ENCODE measurements around the gene CHD8.

Gene CHD8

DNA sequence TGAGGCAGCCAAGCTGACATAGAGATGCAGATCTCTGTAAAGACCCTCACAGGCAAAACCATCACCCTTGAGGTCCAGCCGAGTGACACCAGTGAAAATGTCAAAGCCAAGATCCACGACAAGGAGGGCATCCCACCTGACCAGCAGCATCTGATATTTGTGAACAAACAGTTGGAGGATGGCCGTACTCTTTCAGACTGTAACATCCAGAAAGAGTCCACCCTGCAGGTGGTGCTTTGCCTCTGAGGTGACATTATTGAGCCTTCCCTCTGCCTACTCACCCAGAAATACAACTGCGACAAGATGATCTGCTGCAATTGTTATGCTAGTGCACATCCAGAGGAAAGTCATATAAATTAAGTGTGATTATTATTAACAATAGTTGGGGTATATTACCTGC, 57.0 kb downstream of the CHD8 start:
- no peak overlapping the region for H3K4me3 ChIP-seq (ENCODE audit: low read depth, low read length)
- in situ Hi-C loops (cut with HindIII; ENCODE audit: low sequenced_read_pairs): no loop called here
- TF ChIP-seq, protein P1, sequence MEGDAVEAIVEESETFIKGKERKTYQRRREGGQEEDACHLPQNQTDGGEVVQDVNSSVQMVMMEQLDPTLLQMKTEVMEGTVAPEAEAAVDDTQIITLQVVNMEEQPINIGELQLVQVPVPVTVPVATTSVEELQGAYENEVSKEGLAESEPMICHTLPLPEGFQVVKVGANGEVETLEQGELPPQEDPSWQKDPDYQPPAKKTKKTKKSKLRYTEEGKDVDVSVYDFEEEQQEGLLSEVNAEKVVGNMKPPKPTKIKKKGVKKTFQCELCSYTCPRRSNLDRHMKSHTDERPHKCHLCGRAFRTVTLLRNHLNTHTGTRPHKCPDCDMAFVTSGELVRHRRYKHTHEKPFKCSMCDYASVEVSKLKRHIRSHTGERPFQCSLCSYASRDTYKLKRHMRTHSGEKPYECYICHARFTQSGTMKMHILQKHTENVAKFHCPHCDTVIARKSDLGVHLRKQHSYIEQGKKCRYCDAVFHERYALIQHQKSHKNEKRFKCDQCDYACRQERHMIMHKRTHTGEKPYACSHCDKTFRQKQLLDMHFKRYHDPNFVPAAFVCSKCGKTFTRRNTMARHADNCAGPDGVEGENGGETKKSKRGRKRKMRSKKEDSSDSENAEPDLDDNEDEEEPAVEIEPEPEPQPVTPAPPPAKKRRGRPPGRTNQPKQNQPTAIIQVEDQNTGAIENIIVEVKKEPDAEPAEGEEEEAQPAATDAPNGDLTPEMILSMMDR (IDR thresholded peaks at IDR 0.05; ENCODE audit: low read depth, low read length): no peak
- no peak for DNase-seq (ENCODE audit: low read depth, low spot score)

DNA sequence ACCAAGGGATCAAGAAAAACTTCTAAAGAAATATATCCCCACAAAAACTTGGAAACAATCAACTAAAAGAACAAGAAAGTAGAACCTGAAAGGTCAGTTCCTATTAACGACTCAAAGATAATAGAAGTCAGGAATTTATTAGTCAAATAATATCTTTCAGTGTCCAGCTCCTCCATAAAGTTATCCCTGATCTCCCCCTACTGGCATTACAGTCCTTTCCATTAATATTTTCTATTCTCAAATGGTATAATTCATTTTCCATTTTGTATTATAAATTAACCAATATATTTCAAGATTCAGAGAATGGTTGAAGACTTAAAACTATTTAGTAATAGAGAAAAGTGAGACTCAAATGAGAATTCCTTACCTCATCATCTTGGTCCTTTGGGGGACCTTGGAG, 60.5 kb downstream of the CHD8 start:
- H3K4me3 ChIP-seq (ENCODE audit: low read depth, low read length): no peak overlapping the region
- in situ Hi-C loops (cut with HindIII; ENCODE audit: low sequenced_read_pairs): no loop called here
- DNase-seq (ENCODE audit: low read depth, low spot score): no peak
- TF ChIP-seq, protein P1 (IDR thresholded peaks at IDR 0.05; ENCODE audit: low read depth, low read length): no peak

DNA sequence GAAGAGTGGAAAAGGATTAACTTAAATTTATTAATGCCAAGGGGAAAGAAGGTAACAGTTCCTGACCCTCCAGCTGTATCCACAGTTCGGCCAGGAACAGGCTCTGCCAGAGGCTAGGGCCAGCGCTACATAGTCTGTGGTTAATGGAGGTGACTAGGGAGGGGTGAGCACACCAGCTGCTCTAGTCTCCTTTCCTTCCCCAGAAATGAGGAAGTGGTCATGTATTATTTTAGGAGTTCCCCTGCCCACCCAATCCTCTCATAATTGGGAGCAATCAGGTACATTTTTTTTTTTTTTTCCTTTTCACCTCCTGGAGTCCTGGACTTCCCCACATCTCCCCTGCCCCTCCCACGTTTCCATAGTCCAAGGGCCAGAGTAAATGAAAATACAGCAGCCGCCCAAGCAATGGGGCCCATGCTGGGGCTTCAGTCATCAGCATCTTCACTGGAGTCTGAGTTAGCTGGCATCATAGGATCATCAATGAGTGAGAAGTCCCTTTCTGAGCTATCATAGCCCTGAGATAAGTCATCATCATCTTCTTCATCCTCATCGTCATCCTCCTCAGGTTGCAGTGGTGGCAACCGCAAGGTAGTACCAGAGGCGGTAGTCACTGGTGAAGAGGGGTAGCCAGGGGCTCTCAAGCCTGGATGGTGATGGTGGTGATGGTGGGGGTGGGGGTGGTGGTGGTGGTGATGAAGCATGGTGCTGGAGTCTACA, 70.6 kb downstream of the CHD8 start:
- in situ Hi-C loops (cut with HindIII; ENCODE audit: low sequenced_read_pairs): no loop called here
- DNase-seq (ENCODE audit: low read depth, low spot score): no peak
- TF ChIP-seq, protein P1 (IDR thresholded peaks at IDR 0.05; ENCODE audit: low read depth, low read length): no peak
- no peak overlapping the region for H3K4me3 ChIP-seq (ENCODE audit: low read depth, low read length)

DNA sequence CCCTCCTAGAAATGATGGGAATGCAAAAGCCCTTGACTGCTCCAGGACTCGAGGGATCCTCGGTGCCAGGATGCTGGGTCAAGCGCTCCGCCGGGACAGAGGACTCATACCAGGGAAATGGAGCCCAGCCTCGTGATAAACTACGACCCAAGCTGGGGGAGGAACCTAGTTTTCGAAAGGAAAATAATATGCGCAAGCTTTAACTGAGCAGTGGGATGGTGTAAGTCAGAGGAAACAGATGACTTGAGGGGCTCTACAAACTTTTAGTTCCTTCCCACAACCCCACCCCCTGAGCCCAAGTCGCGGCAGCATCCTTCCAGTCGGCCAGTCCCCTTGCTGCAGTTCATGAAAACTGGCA, 71.5 kb downstream of the CHD8 start:
- TF ChIP-seq, protein P1 (IDR thresholded peaks at IDR 0.05; ENCODE audit: low read depth, low read length): no peak
- in situ Hi-C loops (cut with HindIII; ENCODE audit: low sequenced_read_pairs): no loop called here
- no peak for DNase-seq (ENCODE audit: low read depth, low spot score)
- H3K4me3 ChIP-seq (ENCODE audit: low read depth, low read length): peak overlapping the region; percentile 87

DNA sequence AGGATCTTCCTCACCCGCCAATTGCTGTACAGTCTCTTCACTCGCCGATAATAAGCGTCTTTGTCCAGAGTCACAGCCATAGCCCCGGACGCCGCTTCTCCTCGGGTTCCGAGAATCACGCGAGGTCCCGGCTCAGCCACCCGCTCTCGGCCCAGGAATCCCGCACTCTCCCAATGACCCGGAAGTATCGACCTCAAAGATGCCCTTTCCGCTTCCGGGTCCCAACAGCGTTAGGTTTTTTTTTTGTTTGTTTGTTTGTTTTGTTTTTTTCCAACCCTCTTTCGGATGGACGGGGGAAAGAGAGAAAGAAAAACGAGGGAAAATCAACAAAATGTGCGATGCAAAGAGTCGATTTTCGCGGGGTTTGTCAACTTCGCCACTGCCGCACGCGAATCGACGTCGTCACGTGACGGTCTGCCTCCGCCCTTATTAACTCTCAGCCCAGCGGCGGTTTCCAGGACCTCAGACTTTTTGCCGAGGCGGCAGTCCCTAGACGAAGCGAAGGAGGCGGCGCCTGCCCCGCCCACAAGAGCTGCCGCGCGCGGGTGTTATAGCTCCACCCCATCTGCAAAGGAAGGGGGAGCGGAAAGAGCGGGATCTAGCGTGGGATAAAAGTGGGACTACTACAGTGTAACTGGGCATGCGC, 72.0 kb downstream of the CHD8 start, which contains the start of gene SUPT16H:
SUPT16H (minus strand) TSS at position 172 of the 646 bp plus-strand sequence; CDS start at position 80, 92 bp downstream.
- DNase-seq (ENCODE audit: low read depth, low spot score): peak; percentile 97
- TF ChIP-seq, protein P1 (IDR thresholded peaks at IDR 0.05; ENCODE audit: low read depth, low read length): no peak
- in situ Hi-C loops (cut with HindIII; ENCODE audit: low sequenced_read_pairs): no loop called here
- H3K4me3 ChIP-seq (ENCODE audit: low read depth, low read length): peak within 1 kb of the TSS; percentile 87

DNA sequence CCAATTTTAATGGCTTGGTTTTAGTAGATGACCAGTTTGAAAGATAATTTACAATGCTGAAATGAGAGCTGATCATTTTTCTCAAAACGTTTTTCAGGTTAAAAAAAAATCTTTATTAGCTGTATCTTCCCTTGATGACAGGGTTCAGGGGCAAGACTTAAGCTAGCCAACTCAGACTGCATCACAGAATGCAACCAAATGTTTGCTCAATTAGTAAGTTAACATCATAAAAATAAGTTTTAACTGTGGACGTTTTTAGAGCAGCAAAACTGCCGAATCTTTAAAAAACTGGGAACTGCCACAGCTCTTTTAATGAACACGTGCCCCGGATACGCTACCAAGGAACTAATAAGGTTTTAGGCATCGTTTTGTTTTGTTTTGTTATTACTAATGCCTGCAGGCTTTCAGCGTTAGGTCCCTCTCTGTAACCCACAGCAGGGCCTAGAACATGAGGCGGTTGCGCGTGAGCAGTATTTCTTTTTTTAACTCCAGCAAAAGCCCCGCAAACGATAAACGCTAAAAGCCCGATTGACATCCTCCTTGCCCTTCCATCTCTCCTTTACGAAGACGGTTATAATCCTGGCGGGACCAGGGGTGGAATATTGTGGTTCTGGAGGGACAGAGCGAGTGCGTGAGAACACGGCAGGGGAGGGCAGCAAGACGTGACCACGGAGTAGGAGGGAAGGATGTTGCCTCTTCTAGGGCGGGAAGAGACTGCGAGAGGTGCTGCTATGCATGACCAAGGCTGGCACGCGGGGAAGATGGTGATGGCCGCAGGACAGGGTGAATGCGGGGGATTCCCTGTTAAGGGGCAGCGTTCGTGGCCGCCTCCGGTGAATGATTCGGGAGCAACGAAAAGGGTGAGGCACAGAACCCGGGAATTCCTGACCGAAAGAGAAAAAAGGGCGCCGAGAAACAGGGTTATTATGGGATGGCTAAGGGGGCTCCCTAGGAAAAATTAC, 72.8 kb downstream of the CHD8 start:
- peak; percentile 26 for DNase-seq (ENCODE audit: low read depth, low spot score)
- in situ Hi-C loops (cut with HindIII; ENCODE audit: low sequenced_read_pairs): no loop called here
- H3K4me3 ChIP-seq (ENCODE audit: low read depth, low read length): peak overlapping the region; percentile 87
- TF ChIP-seq, protein P1 (IDR thresholded peaks at IDR 0.05; ENCODE audit: low read depth, low read length): no peak
